HG02763 (cell line): ENCODE data around the gene RFC4.

ENCODE experiments used
- ATAC-seq: cut with Tn5 transposase; IDR thresholded peaks from one replicate; pipeline ENCODE4 v1.9.1; 2021; ENCODE audit warnings: mild to moderate bottlenecking, moderate library complexity; ENCODE audit not compliant: unreplicated experiment

RFC4 gene

DNA sequence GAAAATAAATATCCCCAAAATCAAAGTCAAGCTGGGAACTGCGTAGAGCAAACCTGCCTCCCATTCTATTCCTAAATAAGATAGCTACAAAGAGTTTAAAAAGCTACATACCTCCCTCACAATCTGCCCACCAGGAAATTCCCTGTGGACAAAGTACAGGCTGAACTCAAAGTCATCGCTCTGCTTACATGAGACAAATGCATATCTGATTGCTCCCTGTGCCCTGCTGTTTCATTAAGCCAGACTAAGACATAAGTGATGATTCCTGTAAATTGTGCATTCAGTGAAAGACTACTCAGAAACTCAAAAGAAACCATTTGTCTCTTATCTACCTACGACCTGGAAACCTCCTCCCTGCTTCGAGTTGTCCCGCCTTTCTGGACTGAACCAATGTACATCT is 51.4 kb downstream of the RFC4 start:
- ATAC-seq, result no peak

DNA sequence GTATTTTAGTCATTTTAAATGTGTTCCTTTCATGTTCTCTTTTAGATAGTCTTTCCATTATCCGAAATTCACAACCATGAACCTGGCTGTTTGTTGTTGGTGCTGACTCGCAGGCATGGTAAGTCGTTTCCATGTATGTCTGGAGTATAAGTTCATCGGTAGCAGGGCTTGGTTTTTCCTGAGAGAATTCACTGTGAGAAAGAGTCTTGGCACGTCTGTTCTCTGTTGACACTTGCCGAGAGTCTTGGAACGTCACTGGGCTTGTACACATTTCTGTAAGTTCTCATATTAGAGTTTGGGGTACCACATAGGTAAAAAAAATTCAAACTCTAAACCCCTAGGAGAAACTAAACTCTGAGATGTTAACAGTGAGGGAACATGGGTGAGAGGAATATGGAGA is 52.3 kb downstream of the RFC4 start:
- ATAC-seq, result no peak

DNA sequence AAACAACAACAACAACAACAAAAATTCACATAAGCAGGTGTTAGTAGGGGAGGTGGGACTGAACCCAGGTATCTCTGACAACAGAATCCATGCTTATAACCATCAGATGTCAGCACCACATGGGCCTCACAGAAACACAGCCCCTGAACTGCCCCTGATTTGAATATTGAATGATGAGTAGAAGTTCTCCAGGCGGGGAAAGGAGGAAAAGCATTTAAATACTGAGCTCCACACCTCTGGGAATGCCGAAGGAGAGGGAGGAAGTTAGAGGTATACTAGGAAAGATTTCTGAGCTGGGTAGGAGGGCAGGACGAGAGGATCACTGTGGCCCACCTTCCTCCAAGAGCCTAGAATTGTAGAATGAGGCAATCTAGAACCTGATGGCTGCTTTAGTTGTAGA is 54.8 kb downstream of the RFC4 start:
- ATAC-seq, result no peak

DNA sequence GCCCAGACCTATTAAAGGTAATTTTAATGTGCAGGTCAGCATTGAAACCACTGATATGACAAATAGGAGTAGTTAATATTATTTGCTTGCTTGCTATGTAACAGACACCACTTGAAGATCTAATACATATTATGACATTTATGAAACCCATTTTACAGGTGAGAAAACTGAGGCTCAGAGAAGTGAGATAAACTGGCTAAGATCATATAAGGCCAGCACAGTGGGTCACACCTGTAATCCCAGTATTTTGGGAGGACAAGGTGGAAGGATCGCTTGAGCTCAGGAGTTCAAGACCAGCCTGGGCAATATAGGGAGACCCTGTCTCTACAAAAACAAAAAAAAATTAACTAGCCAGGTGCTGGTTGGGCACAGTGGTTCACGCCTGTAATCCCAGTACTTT is 56.0 kb downstream of the RFC4 start:
- ATAC-seq, result no peak

DNA sequence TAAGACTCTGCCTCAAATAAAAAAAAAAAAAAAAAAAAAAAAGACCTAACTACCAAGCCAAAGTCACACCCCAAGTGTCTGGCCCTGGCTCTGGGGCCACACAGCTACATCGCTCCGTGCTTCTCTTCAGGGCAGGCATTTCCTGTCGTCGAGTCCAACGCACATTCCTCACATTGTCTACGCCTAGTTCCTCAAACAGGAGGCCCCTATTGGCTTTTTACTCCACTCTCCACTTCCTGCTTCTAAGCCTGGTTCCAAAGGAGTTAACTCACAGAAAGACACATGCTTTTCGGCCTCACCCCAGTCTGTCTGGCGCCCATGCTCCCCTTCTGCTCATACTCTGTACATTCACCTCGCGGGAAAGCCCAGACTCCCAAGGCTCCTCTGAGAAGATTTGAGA is 60.3 kb downstream of the RFC4 start:
- no peak for ATAC-seq

DNA sequence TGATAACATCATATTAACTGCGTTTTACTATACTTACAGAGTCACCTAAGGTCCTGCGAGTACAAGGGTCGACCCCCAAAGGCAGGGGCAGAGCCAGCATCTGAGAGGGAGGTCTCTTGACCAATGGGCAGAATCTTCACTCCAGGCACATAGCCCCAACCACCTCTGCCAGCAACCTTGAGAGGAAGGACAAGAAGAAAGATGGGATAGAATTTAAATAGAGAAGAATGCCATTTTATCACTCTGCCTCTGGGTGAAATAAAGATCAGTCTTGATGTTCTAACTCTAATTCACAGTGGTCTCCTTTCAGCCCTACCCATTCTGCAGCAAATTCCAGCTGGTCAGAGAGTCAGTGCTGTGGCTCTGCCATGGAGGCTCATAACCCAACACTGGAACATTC is 62.6 kb downstream of the RFC4 start:
- ATAC-seq, result no peak

DNA sequence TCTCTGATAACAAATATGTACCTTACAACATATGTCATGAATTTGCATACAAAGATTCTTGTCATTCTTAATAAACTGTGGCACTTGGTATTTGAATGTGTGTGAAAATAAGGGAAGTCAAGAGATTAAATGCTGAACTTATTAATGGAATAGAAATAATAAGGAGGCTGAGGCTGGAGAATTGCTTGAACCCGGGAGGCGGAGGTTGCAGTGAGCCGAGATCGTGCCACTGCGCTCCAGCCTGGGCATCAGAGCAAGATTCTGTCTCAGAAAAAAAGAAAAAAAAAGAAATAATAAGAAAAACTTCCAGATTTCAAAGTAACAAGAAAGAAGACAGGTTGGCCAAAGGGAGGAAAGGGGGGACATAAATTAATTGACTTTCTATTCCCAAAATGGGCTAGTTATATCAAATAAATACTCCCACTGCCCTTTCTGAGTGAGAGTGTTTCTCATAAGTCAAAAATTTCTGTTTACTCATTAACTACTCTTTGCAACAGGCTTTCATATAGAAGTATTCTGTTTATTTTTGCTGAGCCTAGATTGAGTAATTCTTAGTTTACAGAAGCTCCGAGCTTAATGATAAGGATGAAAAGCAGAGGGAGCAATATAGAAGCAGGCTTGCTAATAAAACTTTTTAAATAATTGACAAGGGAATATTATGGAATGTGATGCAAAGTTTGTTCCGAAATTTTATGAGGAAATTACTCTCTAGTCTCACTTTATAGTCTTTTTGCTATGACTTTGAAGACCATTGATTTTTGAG is 63.5 kb downstream of the RFC4 start:
- ATAC-seq, result no peak
